ENCODE data around the gene TMEM52.

- TF ChIP-seq, protein P1, sequence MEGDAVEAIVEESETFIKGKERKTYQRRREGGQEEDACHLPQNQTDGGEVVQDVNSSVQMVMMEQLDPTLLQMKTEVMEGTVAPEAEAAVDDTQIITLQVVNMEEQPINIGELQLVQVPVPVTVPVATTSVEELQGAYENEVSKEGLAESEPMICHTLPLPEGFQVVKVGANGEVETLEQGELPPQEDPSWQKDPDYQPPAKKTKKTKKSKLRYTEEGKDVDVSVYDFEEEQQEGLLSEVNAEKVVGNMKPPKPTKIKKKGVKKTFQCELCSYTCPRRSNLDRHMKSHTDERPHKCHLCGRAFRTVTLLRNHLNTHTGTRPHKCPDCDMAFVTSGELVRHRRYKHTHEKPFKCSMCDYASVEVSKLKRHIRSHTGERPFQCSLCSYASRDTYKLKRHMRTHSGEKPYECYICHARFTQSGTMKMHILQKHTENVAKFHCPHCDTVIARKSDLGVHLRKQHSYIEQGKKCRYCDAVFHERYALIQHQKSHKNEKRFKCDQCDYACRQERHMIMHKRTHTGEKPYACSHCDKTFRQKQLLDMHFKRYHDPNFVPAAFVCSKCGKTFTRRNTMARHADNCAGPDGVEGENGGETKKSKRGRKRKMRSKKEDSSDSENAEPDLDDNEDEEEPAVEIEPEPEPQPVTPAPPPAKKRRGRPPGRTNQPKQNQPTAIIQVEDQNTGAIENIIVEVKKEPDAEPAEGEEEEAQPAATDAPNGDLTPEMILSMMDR (IDR thresholded peaks at IDR 0.05; ENCODE audit: poor library complexity): no peak
- no peak for TF ChIP-seq EZH2phosphoT487 (IDR thresholded peaks at IDR 0.05; ENCODE audit: low read depth, severe bottlenecking, unreplicated experiment)
These were observed 37.8 kb upstream of the TMEM52 start for GRCh38 chr1:1956586-1957532.

Data from hepatocyte (in vitro differentiated cells).